ENCODE measurements around the gene HSPA1A. TPM values are rescaled to one million over a fixed set of nuclear protein-coding genes. Genes with fewer than 3 reads are reported as not detected.

HSPA1A gene
- total RNA-seq, 1 experiment from 2014 or later: 51.2 TPM

- no peak overlapping the region; a peak in 1 of 5 replicates for H3K4me3 Mint-ChIP-seq
- Histone ChIP-seq H2AFZ (ENCODE audit: low read length) (no peak overlapping the region), H4K5ac (ENCODE audit: insufficient read length, low read depth, low read length) (no peak overlapping the region), H4K91ac (ENCODE audit: insufficient read length, low read depth, low read length) (no peak overlapping the region), H3K9ac (ENCODE audit: extremely low read depth, insufficient read length, low read length) (no peak overlapping the region), H3K23me2 (ENCODE audit: insufficient read length, low read depth, low read length, poor library complexity, severe bottlenecking) (no peaks in the 10 kb centered on the region), H4K20me1 (ENCODE audit: control insufficient read depth, insufficient read depth, insufficient read length) (peaks cover 3% of the 10 kb centered on the region), H3K27me3 (ENCODE audit: insufficient read depth, low read length) (no peaks in the 10 kb centered on the region), H2AK5ac (ENCODE audit: insufficient read length, low read length) (no peak overlapping the region), H3K79me2 (ENCODE audit: insufficient read depth, low read length) (no peaks in the 10 kb centered on the region), H3K4ac (ENCODE audit: low read depth, low read length) (no peak overlapping the region), H4K8ac (replicated peaks; ENCODE audit: insufficient read length, low read depth, low read length) (no peak overlapping the region), H3T11ph (ENCODE audit: low read length) (no peak overlapping the region), H3K4me2 (ENCODE audit: insufficient read depth, insufficient read length, low read length) (no peak overlapping the region), H3K9me3 (ENCODE audit: control insufficient read depth, low read depth, low read length) (no peaks in the 10 kb centered on the region), H3K56ac (ENCODE audit: insufficient read length, low read depth, low read length) (no peak overlapping the region), H3K4me1 (ENCODE audit: insufficient read depth, low read length) (no peaks in the 10 kb centered on the region), H3K18ac (ENCODE audit: insufficient read length, low read depth, low read length) (no peak overlapping the region), H3K14ac (ENCODE audit: insufficient read depth, low read length) (no peak overlapping the region), H3K79me1 (ENCODE audit: insufficient read depth, low read depth, low read length, poor library complexity, severe bottlenecking) (no peaks in the 10 kb centered on the region), H2BK12ac (ENCODE audit: insufficient read length, low read depth, low read length) (no peak overlapping the region), H3K27ac (ENCODE audit: insufficient read length, low read depth, low read length) (no peak overlapping the region), H2BK20ac (ENCODE audit: low read depth, low read length, poor library complexity, severe bottlenecking) (no peak overlapping the region), H2BK15ac (ENCODE audit: low read depth, low read length) (no peak overlapping the region), H2BK5ac (ENCODE audit: insufficient read length, low read length) (no peak overlapping the region), H2BK120ac (ENCODE audit: low read depth, low read length, poor library complexity, severe bottlenecking) (no peak overlapping the region), H3K23ac (ENCODE audit: insufficient read length, low read depth, low read length) (no peak overlapping the region)
- peaks cover 37 to 74% (median 67%) of the 10 kb centered on the region in 3 experiments for H3K36me3 Mint-ChIP-seq (ENCODE audit: insufficient read depth in 1 of 3, low read depth in 3 of 3)
- no peak for TF ChIP-seq CTCF (conservative IDR thresholded peaks at IDR 0.05)
- no peaks in the 10 kb centered on the region for H3K27me3 Mint-ChIP-seq (ENCODE audit: low read depth)
- no peaks in the 10 kb centered on the region for H3K4me1 Mint-ChIP-seq
- no peak overlapping the region; a peak in 1 of 7 replicates for H3K27ac Mint-ChIP-seq
- WGBS (ENCODE audit: extremely low coverage, insufficient read length, low lambda C conversion rate): no CpG with 5 or more reads among the region's 15 CpGs
- H3K9me3 Mint-ChIP-seq: no peaks in the 10 kb centered on the region
- DNase-seq: no peak
Measured at GRCh38 chr6:31784098-31784925, 31.0 kb upstream of the HSPA1A start.
